ENCODE measurements around the gene CMPK2.
A peak's percentile ranks its signal among the peaks of the same experiment; 100 is the strongest.

CMPK2 gene

GRCh38 chr2:6845312-6845711 lies 20.4 kb downstream of the CMPK2 start (continued):
- TF ChIP-seq ZNF114 (tag by site-specific recombination; IDR thresholded peaks at IDR 0.05) (no peak), MEIS1 (CRISPR knock-in tag; IDR thresholded peaks at IDR 0.05; ENCODE audit: borderline replicate concordance) (no peak), KLF1 (tag by site-specific recombination; IDR thresholded peaks at IDR 0.05) (no peak), ZNF677 (tag by site-specific recombination; IDR thresholded peaks at IDR 0.05) (no peak), ZNF529 (tag by site-specific recombination; IDR thresholded peaks at IDR 0.05; ENCODE audit: insufficient replicate concordance) (peak; percentile 60), ZNF792 (tag by site-specific recombination; IDR thresholded peaks at IDR 0.05) (no peak), ZNF394 (tag by site-specific recombination; IDR thresholded peaks at IDR 0.05; ENCODE audit: borderline replicate concordance) (no peak), ZNF248 (tag by site-specific recombination; IDR thresholded peaks at IDR 0.05) (no peak), ZNF37A (tag by site-specific recombination; IDR thresholded peaks at IDR 0.05) (no peak), ZBTB8A (tag by site-specific recombination; IDR thresholded peaks at IDR 0.05) (no peak), ZNF626 (tag by site-specific recombination; IDR thresholded peaks at IDR 0.05) (peak; percentile 97), ZNF112 (tag by site-specific recombination; IDR thresholded peaks at IDR 0.05) (no peak), ZNF10 (tag by site-specific recombination; IDR thresholded peaks at IDR 0.05) (no peak), ZNF214 (tag by site-specific recombination; IDR thresholded peaks at IDR 0.05; ENCODE audit: borderline replicate concordance) (no peak), ZNF785 (tag by site-specific recombination; IDR thresholded peaks at IDR 0.05) (no peak), ZXDB (tag by site-specific recombination; IDR thresholded peaks at IDR 0.05) (no peak), HOXA7 (CRISPR knock-in tag; IDR thresholded peaks at IDR 0.05; ENCODE audit: borderline replicate concordance) (no peak), ZNF350 (tag by site-specific recombination; IDR thresholded peaks at IDR 0.05) (0 out of 2 replicates have a peak, but pooled peaks have one; percentile 50), ZNF404 (tag by site-specific recombination; IDR thresholded peaks at IDR 0.05) (no peak), ZNF335 (tag by site-specific recombination; conservative IDR thresholded peaks at IDR 0.05) (no peak), ZNF223 (tag by site-specific recombination; IDR thresholded peaks at IDR 0.05) (no peak), ZNF23 (tag by site-specific recombination; IDR thresholded peaks at IDR 0.05; ENCODE audit: borderline replicate concordance) (no peak), ZNF510 (tag by site-specific recombination; IDR thresholded peaks at IDR 0.05; ENCODE audit: insufficient replicate concordance) (peak; percentile 43), ELK4 (IDR thresholded peaks at IDR 0.05; ENCODE audit: borderline replicate concordance, low read depth, low read length) (no peak), ZEB2 (tag by site-specific recombination; IDR thresholded peaks at IDR 0.05) (no peak), KLF7 (tag by site-specific recombination; IDR thresholded peaks at IDR 0.05; ENCODE audit: borderline replicate concordance) (no peak), ZBTB6 (tag by site-specific recombination; IDR thresholded peaks at IDR 0.05) (no peak), ZNF280D (tag by site-specific recombination; IDR thresholded peaks at IDR 0.05) (peak; percentile 98), PRDM1 (tag by site-specific recombination; IDR thresholded peaks at IDR 0.05) (no peak), ZNF768 (tag by site-specific recombination; IDR thresholded peaks at IDR 0.05) (no peak), ZNF16 (tag by site-specific recombination; IDR thresholded peaks at IDR 0.05; ENCODE audit: low read depth) (no peak), ZNF175 (tag by site-specific recombination; IDR thresholded peaks at IDR 0.05) (no peak), ZNF157 (tag by site-specific recombination; IDR thresholded peaks at IDR 0.05) (no peak)
- TF ChIP-seq, protein P1, sequence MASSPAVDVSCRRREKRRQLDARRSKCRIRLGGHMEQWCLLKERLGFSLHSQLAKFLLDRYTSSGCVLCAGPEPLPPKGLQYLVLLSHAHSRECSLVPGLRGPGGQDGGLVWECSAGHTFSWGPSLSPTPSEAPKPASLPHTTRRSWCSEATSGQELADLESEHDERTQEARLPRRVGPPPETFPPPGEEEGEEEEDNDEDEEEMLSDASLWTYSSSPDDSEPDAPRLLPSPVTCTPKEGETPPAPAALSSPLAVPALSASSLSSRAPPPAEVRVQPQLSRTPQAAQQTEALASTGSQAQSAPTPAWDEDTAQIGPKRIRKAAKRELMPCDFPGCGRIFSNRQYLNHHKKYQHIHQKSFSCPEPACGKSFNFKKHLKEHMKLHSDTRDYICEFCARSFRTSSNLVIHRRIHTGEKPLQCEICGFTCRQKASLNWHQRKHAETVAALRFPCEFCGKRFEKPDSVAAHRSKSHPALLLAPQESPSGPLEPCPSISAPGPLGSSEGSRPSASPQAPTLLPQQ (tag by site-specific recombination; IDR thresholded peaks at IDR 0.05): no peak
- TF ChIP-seq, protein P2, sequence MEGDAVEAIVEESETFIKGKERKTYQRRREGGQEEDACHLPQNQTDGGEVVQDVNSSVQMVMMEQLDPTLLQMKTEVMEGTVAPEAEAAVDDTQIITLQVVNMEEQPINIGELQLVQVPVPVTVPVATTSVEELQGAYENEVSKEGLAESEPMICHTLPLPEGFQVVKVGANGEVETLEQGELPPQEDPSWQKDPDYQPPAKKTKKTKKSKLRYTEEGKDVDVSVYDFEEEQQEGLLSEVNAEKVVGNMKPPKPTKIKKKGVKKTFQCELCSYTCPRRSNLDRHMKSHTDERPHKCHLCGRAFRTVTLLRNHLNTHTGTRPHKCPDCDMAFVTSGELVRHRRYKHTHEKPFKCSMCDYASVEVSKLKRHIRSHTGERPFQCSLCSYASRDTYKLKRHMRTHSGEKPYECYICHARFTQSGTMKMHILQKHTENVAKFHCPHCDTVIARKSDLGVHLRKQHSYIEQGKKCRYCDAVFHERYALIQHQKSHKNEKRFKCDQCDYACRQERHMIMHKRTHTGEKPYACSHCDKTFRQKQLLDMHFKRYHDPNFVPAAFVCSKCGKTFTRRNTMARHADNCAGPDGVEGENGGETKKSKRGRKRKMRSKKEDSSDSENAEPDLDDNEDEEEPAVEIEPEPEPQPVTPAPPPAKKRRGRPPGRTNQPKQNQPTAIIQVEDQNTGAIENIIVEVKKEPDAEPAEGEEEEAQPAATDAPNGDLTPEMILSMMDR (tag by site-specific recombination; IDR thresholded peaks at IDR 0.05): no peak

Data from HEK293 (cell line).